ENCODE measurements around the gene TIPARP.
"Not testable (repeated sequence)": the region's sequence is repeated elsewhere in the genome, so short reads cannot be mapped to it uniquely, and the experiment has no call there.

The TIPARP gene

DNA sequence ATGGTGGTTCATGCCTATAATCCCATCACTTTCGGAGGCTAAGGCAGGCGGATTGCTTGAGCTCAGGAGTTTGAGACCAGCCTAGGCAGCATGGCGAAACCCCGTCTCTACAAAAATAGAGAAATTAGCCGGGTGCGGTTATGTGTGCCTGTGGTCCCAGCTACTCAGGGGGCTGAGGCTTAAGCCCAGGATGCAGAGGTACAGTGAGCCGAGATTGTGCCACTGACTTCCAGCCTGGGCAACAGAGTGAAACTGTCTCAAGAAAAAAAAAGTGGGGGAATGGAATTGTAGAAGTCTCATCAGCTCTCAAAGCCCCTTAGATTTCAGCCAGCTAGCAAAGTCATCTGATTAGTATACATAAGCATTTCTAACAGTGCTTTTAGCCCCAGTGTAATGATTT lies 33.2 kb downstream of the TIPARP start:
- no peak for DNase-seq (ENCODE audit: low read depth in 1 of 2, low spot score in 1 of 2)

DNA sequence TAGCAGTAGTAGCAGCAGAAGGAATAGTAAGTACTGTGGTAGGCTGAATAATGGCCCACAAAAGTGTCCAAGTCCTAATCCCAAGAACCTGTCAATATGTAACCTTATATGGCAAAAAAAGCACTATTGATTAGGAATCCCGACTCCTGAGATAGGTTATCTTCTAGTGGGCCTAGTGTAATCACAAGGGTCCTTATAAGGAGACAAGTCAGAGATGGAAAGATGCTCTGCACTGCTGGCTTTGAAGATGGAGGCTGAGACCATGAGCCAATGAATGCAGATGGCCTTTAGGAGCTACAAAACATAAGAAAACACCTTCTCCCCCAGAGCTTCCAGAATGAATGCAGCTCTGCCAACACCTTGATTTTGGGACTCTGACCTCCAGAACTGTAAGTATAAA lies 36.0 kb downstream of the TIPARP start:
- DNase-seq (ENCODE audit: low read depth in 1 of 2, low spot score in 1 of 2), result no peak

DNA sequence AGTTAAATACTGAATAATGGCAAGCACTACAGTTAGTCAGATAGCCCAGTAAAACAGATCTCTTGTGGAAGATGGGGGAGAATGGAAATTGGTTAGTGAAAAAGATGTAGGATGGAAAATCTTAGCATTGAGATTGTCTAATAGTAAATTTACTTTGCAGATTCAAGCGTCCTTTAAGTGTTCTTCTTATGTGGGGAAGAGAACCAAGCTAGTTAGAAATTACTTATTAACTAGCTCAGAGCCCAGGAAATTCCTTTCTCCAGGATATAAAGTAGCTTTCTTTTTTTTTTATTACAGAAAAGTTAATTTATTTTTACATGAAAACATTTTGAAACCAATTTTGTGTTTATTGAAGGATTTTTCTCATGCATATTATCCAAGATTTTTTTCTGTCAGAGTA lies 36.7 kb downstream of the TIPARP start:
- DNase-seq (ENCODE audit: low read depth in 1 of 2, low spot score in 1 of 2), result no peak

DNA sequence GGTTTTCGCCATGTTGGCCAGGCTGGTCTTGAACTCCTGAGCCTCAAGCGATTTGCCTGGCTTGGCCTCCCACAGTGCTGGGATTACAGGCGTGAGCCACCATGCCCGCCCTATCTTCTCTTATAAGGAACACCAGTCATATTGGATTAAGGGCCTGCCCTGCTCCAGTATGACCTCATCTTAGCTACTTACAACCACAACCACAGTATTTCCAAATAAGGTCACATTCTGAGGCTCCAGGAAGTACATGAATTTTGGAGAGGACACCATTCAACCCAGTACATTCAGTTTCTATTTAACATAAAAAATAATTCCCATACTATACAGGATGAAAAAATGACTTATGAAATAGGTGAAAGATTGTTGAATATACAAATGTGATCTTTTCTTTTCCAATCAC lies 37.6 kb downstream of the TIPARP start:
- not testable (repeated sequence) for DNase-seq (ENCODE audit: low read depth in 1 of 2, low spot score in 1 of 2)

DNA sequence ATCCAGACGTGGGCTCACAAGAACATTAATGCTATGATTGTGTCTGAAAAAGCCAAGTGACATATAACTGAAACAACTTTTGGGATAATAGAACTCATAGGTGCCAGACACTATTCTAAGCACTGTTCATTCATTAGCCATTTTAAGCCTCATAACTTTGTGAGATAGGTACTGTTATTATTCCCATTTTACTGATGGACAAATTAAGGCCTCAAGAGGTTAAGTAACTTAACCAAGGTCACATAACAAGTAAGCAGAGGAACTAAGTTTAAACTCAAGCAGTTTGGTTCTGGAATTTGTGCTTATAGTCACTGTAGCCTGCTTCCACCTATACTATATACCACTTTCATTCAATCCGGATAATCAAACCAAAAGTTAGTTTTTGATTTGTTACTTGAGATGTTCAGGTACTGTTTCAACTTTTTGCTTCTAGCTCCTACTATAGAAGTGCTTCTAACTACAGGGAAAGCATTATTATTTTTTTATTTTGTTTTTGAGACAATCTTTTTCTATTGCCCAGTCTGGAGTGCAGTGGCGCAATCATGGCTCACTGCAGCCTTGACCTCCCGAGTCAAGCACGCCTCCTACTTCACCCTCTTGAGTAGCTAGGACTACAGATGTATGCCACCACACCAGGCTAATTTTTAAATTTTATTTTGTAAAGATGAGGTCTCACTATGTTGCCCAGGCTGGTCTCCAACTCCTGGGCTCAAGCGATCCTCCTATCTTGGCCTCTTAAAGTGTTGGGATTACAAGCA lies 41.9 kb downstream of the TIPARP start:
- DNase-seq (ENCODE audit: low read depth in 1 of 2, low spot score in 1 of 2), result no peak

DNA sequence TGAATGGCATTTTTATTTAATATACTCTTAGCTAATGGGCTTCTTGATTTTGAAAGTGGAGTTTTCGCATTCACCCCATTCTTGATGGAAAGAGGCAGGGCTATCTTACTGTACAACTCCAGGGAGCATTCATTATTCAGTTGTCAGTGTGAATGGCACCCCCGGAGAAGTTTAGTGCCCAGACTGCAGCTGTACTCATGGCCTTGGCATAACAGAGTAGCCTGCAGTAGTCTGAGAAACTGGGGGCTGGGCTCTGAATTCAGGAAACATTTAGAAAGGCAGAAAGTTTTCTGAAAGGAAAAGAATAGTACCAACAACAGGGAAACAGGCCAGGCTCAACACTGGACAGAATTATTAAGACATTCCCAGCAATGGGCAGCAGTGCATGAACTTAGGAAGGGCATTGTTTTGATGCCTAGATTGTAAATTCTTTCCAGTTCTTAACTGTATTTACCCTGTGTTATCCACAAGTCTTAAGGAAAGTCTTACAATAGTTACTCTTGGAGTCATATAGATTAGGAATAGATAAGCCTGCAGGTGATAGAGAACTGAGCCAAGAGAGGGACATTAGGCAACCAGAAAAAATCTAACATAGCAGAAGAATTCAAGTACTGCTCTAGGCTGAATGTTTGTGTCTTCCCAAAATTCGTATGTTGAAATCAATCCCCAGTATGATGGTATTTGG lies 44.4 kb downstream of the TIPARP start:
- no peak for DNase-seq (ENCODE audit: low read depth in 1 of 2, low spot score in 1 of 2)

DNA sequence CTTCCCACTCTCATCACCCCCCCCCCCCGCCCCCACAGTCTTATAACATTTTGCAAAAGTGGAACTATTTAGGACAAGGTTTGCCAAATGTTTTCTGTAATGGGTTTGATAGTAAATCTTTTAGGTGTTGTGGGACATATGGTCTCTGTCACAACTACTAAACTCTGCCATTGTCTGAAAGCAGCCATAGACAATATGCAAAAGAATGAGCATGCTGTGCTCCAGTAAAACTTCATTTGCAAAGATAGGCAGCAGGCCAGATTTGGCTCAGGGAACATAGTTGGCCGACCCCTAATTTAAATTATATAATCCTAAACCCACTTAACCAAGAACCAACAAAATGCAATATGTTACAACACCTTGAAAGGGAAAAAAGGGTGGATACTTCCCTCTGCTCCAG lies 46.4 kb downstream of the TIPARP start:
- DNase-seq (ENCODE audit: low read depth in 1 of 2, low spot score in 1 of 2), result no peak

DNA sequence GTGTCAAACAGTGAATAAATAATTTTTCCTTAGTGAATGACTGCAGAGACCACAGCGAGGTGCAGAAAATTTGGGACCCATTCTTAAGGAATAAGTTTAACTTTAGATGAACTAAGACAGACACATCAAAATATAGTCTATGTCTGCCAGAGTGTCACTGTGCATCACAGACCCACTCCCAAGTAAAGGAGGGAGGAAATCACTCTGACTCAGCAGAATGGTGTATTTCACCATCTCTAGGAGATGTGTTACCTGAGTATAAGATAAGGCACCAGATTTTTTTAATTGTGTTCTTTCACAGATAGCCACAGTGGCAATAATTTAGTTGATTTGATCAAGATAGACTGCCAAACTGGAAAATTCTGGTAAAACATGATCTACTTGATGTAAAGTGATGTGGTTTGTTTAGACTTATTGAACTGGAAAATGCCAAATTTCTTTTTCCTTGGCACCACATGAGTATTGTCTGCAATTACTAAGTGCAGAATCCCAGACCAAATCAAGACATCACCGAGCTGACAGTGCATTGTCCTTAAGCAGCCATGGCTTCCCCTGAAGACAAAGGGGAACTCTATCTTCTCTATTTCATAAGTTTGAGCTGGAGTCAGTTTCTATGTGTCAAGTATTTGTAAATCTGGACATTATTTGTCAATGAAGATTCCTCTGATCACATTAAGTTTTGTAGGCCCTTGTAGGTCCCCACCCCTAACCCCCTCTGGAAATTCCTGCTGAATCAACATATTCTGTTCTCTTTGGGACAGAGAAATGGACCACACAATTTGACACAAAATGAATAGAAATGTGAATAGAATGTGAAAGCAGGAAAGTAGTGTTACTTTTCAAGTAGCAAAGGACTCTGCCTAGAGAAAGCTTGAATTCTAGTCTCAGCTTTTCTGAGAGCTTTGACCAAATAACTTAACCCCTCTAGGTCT lies 47.6 kb downstream of the TIPARP start:
- no peak for DNase-seq (ENCODE audit: low read depth in 1 of 2, low spot score in 1 of 2)

DNA sequence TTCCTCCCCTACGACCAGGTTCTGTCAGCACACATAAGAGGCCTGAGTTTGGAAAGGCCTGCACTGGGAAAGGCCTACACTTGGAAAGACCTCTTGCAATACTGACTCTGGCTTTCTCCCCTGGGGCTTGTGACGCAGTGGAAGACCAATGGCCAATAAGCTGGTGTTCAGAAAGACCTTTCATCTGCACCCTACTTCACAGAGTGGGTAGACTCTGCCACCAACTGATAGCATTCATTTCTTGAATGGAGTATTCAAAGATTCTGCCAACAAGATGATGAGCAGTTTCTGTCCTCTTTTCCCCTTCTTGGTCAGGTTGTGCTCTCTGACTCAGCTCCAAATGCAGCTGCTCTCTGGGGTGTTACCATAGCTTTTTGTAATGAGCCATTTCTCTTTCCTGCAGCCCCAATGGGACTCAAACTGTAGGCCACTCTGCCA lies 48.8 kb downstream of the TIPARP start:
- no peak for DNase-seq (ENCODE audit: low read depth in 1 of 2, low spot score in 1 of 2)

DNA sequence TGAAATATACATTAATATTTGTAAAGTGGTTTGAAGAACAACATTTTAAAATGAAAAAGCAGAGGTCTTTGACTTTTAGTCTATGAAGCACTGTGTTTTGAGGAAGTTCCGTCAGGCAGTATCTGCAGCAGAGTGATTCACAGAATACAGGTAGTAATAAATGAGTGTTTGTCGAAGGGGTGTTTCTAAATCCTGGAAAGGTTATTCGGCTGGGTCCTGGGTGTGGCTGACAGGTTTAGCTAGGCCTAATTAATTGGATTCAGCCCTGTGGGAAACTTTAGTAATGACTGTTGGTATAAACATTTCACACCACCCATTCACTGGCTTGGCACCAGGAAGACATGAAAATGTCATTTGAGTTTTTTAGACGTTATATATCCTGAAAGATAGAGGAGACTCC lies 51.3 kb downstream of the TIPARP start:
- no peak for DNase-seq (ENCODE audit: low read depth in 1 of 2, low spot score in 1 of 2)

DNA sequence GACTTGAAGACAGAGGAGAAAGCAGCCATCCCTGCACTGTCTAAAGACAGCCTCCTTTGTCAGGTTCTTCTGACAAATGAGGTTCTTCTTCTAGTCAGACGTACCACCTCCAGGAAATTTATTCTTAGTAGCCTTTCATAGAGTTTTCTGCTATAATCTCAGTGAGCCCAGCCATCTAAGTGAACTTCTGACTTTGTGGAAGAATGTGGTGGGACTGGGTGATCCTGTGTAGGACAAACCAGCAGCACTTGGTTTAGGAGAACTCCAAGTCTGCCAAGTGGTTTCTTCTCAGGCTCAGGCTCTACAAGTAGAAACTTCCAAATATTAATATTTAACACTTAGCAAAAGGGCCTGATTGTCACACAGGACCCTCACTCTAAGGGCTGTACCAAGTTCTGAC lies 52.1 kb downstream of the TIPARP start:
- no peak for DNase-seq (ENCODE audit: low read depth in 1 of 2, low spot score in 1 of 2)

DNA sequence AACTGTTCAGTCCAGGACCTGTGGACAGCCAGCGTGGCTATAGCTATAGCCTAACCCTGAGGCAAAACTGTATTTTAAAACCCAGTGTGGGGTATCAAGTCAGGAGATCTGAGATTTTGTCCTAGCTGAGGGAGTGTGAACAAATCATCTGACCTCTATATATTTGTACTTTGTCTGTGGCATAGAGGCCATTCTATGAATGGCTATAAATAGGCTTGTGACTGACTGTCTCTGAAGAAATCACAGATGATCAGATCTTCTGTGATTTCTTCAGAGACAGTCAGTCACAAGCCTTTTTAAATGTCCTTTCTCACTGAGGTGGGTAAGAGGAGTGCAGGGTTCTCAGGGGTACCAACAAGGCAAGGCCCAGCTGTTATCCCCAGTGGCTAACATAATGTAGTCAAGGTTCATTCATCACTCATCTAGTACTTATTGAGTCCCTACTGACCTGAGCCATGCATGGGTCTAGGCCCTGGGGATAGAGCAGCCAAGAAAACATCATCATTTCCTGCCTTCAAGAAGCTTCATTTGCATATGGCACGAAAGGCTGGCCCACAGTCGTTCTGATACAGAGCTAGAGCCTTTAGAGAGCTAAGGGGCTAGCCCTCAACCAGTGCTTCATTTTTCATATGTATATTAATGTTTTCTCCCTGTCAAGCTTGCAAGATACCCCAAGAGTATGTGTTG lies 53.3 kb downstream of the TIPARP start:
- no peak for DNase-seq (ENCODE audit: low read depth in 1 of 2, low spot score in 1 of 2)

DNA sequence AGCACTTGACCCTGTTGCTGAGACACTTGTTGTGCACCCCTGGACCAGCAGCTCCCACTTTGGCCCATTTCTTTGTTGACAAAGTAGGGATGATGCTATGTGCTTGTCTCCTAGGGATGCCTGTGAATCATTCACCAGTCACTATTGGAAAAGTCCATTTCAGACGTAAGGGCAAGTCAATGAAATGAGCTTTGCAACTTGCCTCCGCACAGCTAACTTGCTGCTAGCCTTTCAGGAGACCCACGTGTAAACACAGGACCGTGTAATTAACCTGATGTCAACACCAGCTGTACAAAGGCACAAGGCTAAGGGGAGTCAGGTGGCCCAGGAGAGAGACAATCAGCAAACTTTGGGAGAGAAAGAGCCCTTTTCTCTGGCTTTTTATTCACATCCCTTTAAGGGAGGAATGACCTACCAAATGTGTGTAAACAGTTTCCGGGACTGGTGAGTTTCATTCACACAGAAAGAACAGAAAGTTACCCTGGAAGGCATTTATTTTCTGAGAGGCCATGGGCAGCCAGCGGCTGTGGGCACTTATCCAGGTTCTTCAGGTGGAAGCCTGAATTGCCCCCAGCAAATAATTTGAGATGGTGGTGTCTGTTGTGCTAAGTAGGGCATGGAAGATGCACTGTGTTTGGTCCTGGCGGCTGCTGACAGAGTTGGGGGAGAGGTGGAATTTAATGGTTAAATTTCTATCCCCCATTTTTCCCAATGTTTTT lies 54.0 kb downstream of the TIPARP start:
- DNase-seq (ENCODE audit: low read depth in 1 of 2, low spot score in 1 of 2), result no peak

DNA sequence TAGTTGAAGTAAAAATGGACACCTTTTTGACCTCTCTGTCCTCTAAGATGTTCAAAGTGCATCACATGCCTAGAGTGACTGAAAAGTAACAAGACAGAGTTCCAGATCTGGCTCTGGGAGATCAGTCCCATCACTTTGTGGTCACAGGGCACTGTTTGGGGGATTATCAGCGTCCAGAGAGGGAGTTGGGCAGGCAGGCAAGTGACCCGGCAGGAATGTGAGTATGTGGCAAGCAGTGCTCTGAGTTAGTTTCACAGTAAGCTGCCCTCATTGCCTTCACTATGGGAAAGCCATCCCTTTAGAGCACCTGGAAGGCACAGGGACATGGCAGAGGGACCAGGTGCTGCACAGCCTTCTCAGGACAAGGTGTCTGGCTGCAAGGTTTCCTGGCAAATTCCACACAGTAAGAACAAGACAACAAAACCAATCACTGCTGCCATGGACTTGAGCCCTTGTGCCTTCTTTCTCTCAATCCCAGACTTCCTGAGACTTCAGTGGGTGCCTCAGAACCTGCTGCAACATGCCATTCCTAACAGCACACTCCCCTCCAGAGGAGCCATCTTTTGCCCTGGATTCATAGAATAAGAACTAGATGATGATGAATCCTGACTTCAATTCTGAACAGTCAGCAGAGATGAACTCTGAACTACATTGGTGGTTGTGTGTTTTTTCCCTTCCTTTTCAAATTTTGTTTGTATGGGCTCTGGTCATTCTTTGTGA lies 55.2 kb downstream of the TIPARP start:
- DNase-seq (ENCODE audit: low read depth in 1 of 2, low spot score in 1 of 2), result no peak

DNA sequence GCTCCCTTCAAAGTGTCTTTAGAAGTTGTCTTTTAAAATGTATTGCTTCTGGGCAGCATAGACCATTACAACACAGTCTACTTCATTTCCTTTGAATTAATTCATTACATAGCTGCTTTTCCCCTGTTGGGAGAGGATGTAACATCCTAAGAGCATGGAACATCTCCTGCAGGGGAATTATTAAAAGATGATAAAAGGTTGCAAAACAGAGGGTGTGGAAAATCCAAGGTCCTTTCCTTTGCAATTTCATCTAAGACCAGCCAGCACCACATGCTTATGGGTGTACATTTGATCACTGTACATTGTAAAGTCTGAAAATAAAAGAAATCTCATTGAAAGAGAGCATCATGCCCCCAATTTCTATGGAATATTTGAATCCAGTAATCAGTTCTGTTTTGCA lies 57.4 kb downstream of the TIPARP start:
- DNase-seq (ENCODE audit: low read depth in 1 of 2, low spot score in 1 of 2), result no peak

DNA sequence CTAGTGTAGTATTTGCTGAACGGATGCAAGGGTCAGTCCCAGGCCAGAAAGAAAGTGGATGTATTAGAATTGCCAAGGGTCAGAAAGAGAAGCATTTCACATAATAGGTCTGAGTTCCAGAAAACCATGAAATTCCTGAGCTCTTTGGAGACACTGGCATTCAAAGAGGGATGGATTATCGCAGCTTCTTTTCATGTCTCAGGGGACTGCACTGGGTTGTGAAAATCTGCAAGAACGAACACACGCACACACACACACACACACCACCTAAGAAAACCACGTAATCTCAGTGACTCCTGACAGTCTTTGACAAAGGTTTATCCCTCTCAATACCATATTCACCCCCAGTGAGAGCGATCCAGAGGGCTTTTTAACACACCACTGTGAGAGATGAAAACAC lies 57.9 kb downstream of the TIPARP start:
- DNase-seq (ENCODE audit: low read depth in 1 of 2, low spot score in 1 of 2), result no peak

DNA sequence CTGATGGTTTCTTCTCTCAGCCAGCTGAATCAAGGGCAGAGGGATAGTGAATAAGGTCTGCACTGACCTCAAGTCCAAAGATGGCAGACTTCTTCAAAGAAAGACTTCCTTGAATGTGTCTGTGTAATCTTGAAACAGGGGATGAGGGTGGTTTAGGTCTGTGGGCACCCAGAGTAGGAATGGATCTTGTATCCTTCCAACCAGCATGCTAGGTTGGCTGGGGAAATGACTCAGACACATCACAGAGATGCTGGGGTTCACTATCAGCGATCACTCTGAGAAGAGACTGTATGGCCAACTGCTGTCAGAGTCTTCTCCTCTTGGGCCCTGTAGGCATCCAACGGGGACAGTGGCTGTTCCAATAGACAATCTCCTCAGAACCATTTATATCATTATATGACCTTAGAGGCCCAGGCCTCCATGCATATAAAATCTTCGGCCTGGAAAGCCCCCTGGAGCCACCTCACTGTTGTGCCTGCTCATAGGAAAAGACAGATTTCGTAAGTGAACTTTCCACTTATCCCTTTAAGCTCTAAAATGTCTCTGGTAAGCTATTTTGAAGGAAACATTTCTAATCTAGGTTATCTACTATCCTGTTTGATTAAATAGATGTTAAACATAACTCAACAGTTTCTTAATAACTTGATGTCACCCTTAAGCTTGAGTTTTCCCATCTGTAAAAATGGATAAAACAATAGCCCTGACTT lies 58.5 kb downstream of the TIPARP start:
- no peak for DNase-seq (ENCODE audit: low read depth in 1 of 2, low spot score in 1 of 2)

DNA sequence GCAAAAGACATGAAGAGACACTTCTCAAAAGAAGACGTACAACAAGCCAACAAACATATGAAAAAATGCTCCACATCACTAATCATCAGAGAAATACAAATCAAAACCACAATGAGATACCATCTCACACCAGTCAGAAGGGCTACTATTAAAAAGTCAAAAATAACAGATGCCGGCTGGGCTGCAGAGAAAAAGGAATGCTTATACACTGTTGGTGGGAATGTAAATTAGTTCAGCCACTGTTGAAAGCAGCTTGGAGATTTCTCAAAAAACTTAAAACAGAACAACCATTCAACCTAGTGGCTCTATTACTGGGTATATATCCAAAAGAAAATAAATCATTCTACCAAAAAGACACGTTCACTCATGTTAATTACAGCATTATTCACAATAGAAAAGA lies 60.3 kb downstream of the TIPARP start:
- not testable (repeated sequence) for DNase-seq (ENCODE audit: low read depth in 1 of 2, low spot score in 1 of 2)

DNA sequence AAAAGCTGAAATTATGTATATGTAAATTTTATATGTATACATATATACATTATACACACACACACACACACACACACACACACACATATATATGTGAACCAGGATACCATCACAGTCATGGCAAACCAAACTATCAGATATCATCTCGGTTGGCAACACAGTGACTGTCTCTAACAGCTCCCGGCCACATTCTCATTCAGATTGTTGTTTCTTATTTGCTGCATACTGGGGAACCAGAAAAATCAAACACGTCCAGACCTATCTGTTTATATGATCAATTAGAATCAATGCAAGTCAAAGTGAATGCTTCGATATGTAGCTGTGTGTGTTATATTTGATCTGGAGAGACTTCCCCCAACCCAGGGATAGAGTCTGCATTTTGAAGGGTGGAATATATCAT lies 61.1 kb downstream of the TIPARP start:
- DNase-seq (ENCODE audit: low read depth in 1 of 2, low spot score in 1 of 2), result no peak

Data from stimulated activated CD4-positive, alpha-beta T cell treated with anti-CD3 and anti-CD28 coated beads, Interleukin-15, amount 100 ng/mL, for 1 hour (primary cell).